AML-193 (cell line): ENCODE data around the gene ARCN1.

Source experiments
- DNase-seq, 2 experiments: peaks; one replicate each; lab custom pipeline; 2025; lab: John Stamatoyannopoulos, UW

ARCN1 gene

DNA sequence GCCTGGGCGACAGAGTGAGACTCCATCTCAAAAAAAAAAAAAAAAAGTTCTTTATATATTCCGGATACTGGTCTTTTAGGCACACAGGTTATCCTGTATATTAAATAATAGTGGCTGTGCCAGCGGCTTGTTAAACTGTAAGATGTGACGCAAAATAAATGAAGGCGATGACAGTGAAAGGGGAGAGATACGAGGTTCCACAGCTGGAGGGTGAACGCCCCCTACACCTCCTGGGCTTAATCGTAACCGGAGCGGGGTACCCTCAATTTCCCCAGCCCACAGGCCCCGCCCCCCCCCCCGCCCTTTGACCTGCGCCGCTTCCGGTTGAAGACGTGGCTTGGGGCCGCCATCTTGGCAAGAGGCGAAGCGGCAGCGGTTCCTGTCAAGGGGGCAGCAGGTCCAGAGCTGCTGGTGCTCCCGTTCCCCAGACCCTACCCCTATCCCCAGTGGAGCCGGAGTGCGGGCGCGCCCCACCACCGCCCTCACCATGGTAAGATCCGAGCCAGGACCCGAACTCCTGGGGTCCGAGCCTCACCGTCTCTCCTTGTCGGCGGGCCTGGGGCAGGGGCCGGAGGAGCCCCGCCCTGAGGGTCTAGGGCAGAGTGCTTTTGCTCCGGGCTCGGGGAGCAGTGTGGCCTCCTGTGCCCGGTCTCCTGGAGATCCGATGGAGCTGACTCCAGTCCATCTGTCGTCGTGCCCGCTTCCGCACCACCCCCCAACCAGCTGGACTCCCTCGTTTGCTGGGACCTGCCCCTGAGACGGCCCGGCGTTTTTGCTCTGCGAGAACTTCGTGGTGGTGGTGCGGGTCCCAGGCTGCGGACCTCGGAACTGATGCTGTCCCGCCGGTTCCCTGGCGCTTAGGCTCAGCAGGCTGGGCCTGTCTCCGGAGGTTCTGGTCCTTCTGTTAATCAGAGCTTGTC lies at the start of gene ARCN1:
Gene ARCN1, plus strand, starts transcription at position 349 of the 920 bp plus-strand sequence. Its CDS starts 139 bp downstream, at position 488.
- peak; percentile 32 to 61 for DNase-seq

DNA sequence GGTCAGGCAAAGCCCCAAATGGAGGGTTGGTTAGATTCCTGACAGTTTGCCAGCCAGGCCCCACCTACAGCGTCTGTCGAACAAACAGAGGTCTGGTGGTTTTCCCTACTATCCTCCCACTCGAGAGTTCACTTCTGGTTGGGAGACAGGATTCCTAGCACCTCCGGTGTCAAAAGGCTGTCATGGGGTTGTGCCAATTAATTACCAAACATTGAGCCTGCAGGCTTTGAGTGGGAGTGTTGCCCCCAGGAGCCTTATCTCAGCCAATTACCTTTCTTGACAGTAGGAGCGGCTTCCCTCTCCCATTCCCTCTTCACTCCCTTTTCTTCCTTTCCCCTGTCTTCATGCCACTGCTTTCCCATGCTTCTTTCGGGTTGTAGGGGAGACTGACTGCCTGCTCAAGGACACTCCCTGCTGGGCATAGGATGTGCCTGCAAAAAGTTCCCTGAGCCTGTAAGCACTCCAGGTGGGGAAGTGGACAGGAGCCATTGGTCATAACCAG lies 49.6 kb upstream of the ARCN1 start:
- DNase-seq: no peak

DNA sequence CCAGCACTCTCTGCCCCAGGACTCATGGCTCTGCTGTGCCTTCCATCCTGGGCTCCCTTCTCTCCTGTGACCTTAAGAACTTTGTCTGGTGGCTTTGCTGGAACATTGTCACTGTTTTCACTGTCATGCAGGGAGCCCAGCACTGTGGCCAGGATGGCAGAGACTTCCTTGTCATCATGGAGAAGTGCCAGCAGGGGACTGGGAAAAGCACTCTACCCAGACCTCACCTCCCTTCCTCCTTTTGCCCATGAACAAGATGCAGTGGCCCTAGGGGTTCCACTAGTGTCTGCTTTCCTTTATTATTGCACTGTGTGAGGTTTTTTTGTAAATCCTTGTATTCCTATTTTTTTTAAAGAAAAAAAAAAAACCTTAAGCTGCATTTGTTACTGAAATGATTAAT lies 47.9 kb upstream of the ARCN1 start:
- DNase-seq: peak in 1 of 2 experiments; percentile 14

GRCh38 chr11:118524757-118525470 lies 47.3 kb upstream of the ARCN1 start:
- peak; percentile 54 to 72 for DNase-seq

DNA sequence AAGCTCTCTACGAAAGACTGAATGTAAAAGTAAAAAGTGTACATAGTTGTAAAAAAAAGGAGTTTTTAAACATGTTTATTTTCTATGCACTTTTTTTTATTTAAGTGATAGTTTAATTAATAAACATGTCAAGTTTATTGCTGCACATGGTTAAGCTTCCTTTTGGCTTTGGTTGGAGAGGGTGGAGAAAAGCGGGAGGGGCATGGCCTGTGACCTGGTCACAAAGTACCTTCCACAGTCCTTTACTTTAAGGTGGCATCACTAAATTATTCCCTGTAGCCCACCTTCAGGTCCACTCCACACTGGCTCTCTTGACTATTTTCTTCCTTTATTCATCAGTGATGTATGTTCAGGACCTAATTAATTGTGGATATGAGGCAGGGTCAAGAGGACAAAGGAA lies 45.5 kb upstream of the ARCN1 start:
- DNase-seq: no peak

DNA sequence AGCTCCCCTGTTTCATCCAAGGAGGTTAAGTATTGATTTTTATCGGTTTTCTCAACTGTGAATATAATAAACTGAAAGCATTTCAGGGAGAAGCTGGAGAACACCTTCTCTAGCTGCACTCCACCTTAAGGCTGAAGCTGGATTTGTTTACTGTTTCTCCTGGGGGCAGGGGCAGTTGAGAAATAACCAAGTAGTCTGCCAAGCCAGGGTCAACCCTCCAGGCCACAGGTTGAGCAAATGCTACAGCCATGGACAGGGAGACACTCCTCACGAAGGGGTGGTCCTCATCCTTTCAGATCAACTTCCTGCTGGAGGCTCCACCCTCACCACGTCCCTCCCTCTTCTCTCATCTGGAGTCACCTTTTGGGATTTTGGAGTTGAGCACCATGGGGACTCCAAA lies 45.1 kb upstream of the ARCN1 start, which contains the start of gene TTC36:
Gene TTC36, plus strand, starts transcription at position 366 of the 400 bp plus-strand sequence. Its CDS starts 21 bp downstream, at position 387.
- DNase-seq: no peak

GRCh38 chr11:118528511-118528910 lies 43.7 kb upstream of the ARCN1 start:
- no peak for DNase-seq

DNA sequence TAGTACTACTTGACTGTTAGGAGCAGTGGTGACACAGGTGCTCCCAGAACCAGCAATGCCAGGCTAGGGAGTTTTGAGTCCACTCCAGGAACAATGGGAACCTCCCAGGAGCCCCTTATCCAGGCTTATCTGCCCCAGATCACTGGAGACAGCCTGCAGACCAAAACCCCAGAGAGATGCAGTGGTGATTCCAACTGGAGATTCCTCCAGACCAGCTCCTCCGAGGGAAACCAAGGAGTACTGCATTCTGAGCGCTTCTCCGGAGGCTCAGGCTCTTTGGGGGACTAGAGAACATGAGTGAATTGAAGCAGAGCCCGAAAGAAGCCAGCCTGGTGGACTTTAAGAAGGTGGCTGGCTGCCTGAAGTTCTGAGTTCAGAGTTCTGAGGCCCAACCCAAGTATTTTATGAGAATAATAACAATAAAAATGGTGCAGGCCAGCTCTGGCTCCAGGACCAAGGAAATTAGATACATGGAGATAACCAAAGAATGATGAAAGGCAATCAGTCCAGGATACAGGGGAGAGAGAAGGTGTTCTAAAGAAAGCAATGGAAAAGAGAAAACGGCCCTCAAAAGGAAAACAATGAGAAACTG lies 42.5 kb upstream of the ARCN1 start:
- no peak for DNase-seq

DNA sequence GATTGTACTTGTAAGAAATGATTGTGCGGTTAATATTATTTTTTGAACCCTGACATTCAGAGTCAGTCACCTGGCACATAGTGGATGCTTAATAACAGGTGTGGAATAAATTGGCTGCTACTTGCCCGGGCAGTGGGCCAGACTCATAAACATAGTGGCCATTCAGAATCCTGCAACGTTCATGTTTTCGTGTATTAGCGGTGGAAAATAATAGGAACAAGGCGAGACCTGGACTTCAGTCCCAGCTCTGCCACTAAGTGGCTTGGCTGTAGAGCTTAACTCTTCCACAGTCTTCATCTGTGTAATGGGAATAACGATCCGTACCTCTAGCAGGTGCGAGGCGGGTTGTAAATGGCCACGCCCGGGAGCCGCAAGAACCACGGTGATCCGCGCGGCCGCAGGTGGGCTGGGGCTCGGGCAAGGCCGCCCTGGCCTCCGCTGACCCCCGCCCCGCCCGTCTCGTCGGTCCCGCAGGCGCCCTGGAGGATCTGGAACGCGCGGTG lies 42.0 kb upstream of the ARCN1 start:
- peak in 1 of 2 experiments; percentile 3 for DNase-seq

- DNase-seq: peak; percentile 23 to 36
Observed at GRCh38 chr11:118530683-118531596, 41.3 kb upstream of the ARCN1 start, which contains the start of gene TMEM25. Gene TMEM25, plus strand, starts transcription at chr11:118531192. Its CDS starts 610 bp downstream, at chr11:118531802.

DNA sequence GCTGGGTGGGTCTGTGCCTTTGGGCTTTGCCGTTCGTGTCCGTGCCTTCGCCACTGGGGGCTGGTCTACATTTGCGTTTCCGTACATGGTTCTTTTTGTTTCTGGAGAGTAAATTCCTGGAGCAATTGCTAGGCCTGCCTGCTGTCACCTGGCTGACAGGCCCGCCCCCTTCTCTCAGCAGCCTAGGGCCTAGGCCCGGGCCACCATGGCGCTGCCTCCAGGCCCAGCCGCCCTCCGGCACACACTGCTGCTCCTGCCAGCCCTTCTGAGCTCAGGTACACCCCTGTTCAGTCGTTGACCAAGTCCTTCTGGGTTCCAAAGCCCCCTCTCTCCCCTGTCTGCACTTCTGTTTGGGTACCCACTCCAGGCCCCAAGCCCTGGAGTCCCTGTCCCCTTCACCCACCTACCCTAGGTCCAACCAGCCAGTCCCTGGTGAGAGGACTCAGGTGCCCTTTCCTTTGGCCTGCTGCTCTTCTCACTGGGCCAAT lies 40.6 kb upstream of the ARCN1 start:
- DNase-seq: no peak

DNA sequence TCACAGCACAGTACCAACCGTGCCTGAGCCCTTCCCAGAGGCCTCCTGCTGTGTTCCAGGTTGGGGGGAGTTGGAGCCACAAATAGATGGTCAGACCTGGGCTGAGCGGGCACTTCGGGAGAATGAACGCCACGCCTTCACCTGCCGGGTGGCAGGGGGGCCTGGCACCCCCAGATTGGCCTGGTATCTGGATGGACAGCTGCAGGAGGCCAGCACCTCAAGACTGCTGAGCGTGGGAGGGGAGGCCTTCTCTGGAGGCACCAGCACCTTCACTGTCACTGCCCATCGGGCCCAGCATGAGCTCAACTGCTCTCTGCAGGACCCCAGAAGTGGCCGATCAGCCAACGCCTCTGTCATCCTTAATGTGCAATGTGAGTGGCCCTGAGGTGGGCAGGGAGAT lies 40.1 kb upstream of the ARCN1 start:
- DNase-seq: no peak

DNA sequence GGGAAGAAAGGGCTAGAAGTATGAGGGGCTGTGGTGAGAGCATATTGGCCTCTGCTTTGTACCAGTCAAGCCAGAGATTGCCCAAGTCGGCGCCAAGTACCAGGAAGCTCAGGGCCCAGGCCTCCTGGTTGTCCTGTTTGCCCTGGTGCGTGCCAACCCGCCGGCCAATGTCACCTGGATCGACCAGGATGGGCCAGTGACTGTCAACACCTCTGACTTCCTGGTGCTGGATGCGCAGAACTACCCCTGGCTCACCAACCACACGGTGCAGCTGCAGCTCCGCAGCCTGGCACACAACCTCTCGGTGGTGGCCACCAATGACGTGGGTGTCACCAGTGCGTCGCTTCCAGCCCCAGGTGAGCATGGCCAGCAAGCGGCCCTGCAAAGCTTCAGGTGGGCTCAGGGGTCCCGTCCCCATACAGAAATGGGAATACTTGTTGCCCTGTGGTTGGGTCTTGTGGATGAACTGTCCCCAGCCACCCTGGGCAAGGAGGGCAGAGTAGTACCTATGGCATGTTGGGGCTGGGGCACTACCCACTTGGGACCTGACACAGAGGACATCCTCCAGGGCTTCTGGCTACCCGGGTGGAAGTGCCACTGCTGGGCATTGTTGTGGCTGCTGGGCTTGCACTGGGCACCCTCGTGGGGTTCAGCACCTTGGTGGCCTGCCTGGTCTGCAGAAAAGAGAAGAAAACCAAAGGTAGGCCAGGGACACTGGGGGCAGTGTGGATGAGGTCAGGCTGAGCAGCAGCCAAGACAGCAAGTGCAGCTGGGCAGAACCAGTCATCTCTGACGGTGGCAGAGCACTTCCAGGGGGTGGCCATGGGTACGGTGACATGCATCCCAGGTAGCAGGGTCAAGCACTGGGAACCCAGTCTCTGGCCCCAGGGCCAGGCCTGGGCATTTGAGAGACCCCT lies 39.1 kb upstream of the ARCN1 start:
- no peak for DNase-seq

- DNase-seq: no peak
Observed at GRCh38 chr11:118533769-118534729, 38.2 kb upstream of the ARCN1 start.

GRCh38 chr11:118535261-118535660 lies 36.9 kb upstream of the ARCN1 start:
- DNase-seq: no peak

DNA sequence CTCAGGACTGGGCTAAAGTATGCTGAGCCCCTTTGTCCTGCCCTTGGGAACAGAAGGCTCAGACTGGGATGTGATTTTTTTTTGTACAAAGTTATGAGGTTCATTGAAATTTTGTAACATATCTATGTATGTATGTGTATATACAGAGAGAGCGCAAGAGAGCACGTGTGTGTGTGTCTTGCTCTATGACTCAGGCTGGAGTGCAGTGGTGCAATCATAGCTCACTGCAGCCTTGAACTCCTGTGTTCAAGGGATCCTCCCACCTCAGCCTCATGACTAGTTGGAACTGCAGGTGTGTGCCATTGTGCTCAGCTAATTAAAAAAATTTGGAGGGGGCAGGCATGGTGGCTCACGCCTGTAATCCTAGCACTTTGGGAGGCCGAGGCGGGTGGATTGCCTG lies 35.5 kb upstream of the ARCN1 start:
- DNase-seq: no peak

DNA sequence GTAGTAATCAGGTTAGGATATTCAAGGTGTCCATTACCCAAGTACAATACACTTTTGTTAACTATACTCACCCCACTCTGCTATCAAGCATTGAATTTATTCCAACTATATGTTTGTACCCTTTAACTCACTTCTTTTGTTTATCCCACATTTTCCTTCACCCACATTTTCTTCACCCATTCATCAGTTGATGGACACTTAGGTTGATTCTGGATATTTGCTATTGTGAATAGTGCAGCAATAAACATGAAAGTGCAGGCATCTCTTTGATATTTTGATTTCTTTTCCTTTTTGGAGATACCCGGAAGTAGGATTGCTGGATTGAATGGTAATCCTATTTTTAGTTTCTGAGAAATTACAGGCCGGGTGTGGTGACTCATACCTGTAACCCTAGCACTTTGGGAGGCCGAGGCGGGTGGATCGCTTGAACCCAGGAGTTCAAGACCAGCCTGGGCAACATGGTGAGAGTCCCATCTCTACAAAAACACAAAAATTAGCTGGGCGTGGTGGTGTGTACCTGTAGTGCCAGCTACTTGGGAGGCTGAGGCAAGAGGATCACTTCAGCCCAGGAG lies 34.7 kb upstream of the ARCN1 start:
- no peak for DNase-seq

DNA sequence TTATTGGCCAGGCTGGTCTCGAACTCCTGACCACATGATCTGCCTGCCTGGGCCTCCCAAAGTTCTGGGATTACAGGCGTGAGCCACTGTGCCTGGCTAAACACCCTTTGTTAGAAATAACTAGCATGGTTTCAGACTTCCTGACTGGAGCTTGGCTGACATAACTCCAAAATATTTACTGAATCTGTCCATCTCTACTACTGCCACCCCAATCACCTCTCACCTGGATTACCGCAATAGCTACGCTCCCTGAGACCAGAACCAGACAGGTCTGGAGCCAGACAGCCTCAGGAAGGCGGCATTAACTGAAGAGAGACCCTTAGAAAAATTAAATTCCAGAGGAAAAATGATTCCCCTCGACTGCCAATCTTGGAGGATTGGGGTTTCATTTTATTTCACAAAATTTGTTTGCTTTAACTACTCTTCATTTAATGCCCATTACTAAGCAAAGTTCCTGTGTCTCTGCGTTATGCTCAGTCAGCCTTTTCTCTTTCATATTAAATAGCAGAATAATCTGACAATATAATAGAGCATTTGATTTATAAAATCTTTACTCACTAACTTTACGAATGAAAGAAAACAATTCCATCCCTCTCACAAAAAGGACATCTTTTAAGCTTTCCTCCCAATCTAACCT lies 28.1 kb upstream of the ARCN1 start:
- DNase-seq: no peak
